GM12875 (cell line): ENCODE measurements around the gene EWSR1.

Experiments
- H3K4me3 ChIP-seq: one replicate; pipeline ENCODE4 v1.5.1; 2011; ENCODE audit warnings: low read depth, low read length, control low read depth
- CTCF ChIP-seq: IDR thresholded peaks from 2 replicates; pipeline ENCODE4 v1.5.1; 2011; ENCODE audit warnings: low read depth, mild to moderate bottlenecking, control low read depth, inconsistent platforms, low read length, moderate library complexity, borderline replicate concordance; ENCODE audit not compliant: insufficient read depth

Gene EWSR1

GRCh38 chr22:29298641-29299040 is 30.6 kb downstream of the EWSR1 start:
- no peak for TF ChIP-seq CTCF
- H3K4me3 ChIP-seq = no peak overlapping the region

GRCh38 chr22:29299136-29299900 is 31.2 kb downstream of the EWSR1 start:
- TF ChIP-seq CTCF = no peak

GRCh38 chr22:29300467-29300806 is 32.4 kb downstream of the EWSR1 start:
- no peak for TF ChIP-seq CTCF
- no peak overlapping the region for H3K4me3 ChIP-seq

More at GRCh38 chr22:29299136-29299900, 31.2 kb downstream of the EWSR1 start:
- H3K4me3 ChIP-seq = no peak overlapping the region

- no peak for TF ChIP-seq CTCF
- H3K4me3 ChIP-seq = no peak overlapping the region
Observed at GRCh38 chr22:29300807-29301601, 32.9 kb downstream of the EWSR1 start.

GRCh38 chr22:29301716-29302401 is 33.8 kb downstream of the EWSR1 start:
- H3K4me3 ChIP-seq = no peak overlapping the region
- TF ChIP-seq CTCF = no peak

- H3K4me3 ChIP-seq = no peak overlapping the region
- TF ChIP-seq CTCF = no peak
Observed at GRCh38 chr22:29302402-29302680, 34.3 kb downstream of the EWSR1 start.
